HG03135 (cell line): ENCODE results near the gene SPZ1.
"Not testable (repeated sequence)": the region's sequence is repeated elsewhere in the genome, so short reads cannot be mapped to it uniquely, and the experiment has no call there.

Experiments used
- ATAC-seq: cut with Tn5 transposase; IDR thresholded peaks from one replicate; pipeline ENCODE4 v1.9.1; 2021; ENCODE audit warnings: mild to moderate bottlenecking, moderate library complexity; ENCODE audit not compliant: unreplicated experiment

Gene SPZ1

DNA sequence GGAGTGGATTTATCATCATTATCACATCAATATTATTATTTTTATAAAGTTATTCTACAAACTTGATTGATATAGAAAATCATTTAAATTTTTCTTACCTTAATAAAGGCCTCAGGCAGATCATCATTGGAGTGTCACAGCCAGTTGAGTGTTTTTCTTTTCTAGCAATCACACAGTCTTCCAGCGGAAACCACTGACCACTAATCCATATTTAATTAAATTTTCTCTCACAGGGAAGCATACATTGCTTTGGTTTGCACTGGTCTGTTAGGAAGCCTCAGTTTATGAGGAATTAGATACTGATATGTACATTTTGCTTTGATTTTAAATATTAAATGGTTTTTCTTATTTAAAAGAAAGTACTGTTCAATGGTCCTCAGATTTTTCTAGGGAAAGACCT, 6.7 kb downstream of the SPZ1 start:
- no peak for ATAC-seq

DNA sequence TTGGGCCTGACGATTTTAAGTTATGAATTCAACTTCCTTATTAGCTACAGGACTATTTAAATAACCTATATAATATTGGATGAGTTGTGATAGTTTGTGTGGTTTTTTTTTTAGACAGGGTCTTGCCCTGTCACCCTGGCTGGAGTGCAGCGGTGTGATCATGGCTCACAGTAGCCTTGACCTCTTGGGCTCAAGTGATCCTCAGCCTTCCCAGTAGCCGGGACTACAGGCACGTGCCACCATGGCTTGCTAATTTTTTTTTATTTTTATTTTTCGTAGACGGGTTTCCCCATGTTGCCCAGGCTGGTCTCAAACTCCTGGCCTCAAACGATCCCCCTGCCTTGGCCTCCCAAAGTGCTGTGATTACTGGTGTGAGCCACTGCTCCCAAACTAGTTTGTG, 17.6 kb downstream of the SPZ1 start:
- no peak for ATAC-seq

DNA sequence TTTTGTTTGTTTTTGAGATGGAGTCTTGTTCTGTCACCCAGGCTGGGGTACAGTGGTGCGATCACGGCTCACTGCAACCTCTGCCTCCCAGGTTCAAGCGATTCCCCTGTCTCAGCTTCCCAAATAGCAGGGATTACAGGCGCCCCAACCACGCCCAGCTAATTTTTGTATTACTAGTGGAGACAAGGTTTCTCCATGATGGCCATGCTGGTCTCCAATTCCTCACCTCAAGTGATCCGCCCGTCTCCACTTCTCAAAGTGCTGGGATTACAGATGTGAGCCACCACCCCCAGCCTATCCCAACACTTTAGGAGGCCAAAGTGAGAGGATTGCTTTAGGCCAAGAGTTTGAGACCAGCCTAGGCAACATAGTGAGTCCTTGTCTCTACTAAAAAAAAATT, 19.3 kb downstream of the SPZ1 start:
- ATAC-seq = no peak

DNA sequence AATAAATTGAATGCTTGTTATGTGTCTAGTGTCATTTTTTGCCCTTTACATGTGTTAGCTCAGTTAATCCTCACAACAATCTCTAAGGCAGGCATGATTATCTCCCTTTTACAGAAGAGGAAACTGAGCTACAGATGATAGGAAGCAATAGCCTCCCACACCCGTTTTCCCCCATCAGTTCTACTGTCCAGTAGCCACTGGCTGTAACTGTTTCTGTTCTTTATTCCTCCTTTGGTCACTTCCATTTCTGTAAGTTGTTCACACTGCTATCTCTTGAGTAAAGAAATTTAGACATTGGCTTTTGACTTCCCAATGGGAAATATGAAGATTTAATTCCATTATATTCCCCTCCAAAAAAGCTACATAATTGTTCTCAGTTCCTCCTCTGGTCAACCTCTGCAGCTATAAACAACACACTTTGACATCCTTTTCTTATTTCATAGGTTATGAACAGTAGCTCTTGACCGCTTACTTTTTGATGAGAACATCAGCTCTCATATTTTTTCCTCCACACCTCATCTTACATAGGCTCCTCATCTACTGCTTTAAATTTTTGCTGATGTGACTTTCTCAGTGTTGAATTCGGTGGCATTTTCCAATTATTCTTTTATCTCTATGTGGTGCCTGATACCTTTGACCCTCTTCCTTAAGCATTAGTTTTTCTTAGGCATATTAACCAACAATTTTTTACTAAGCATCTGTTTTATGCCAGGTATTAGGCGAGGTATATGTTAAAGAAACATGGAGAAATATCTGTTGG, 21.4 kb downstream of the SPZ1 start:
- no peak for ATAC-seq

DNA sequence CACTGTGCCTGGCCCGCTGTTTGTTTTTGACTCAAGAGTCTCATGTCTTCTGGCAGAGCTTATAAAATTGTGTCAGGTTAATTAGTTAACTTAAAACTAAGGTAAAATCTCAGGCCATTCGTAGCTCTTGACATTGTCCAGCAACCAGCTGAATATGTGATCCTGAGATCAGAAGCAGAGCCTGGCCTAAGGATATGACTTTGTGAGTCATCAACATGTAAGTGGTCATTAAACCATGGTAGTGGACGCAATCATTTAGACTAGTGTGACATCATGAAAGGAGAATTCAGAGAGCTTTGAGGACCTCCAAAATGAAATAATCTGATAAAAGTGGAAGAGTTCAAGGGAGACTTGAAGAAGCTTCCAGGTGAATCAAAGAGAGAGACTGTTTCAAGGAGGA, 23.3 kb downstream of the SPZ1 start:
- no peak for ATAC-seq

DNA sequence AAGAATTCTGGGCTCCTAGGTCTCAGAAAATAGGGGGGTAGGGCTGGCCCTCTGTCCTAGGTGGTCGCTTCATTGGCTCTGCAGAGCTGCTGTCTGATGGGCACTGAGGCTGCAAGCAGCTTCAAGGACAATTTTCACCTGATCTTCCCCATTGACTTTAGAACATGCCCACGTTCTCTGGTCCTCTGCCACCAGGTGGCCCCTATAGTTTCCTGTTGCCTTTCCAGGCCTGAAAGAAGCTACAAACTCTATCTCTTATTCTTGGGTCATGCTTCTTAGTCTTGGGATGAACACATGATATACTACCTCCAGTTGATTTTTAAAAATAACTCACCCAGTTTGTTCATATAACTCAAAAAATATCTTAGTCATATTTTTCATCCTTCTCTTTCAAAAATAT, 26.3 kb downstream of the SPZ1 start:
- no peak for ATAC-seq

DNA sequence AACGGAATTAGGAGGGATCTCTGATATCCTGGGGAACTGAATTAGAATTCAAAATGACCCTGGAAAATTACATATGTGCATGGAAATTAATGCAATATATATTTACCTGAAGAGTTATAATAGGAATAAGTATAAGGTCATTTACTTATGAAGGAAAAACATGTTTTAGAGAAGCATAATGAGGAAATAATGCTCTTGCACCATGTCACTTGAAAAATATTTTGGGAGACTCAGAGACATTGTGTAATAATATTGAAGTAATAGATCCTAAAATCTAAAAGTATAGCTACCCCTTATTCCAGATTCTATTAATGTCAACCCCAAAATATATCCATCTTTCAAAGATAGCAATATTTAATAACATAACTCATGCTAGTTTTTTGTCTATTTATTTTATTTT, 28.4 kb downstream of the SPZ1 start:
- no peak for ATAC-seq

DNA sequence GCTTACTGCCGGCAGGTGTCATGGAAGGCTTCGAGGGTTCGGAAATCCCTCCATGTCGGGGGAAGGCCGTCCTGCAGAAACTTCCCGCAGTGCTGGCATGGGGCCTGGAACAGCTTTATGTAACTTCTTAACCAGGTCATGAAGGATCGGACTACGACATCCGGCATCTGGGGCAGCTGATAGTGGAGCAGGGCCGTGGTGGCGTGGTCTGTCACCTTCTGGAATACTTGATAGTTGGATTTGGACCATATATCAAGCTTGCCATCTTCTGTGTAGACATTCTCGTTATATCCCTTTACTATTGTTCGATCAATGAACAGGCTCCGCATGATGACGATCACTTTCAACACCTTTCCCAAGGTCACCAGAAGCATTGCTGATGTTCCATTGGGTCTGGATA, 31.2 kb downstream of the SPZ1 start:
- ATAC-seq = not testable (repeated sequence)

DNA sequence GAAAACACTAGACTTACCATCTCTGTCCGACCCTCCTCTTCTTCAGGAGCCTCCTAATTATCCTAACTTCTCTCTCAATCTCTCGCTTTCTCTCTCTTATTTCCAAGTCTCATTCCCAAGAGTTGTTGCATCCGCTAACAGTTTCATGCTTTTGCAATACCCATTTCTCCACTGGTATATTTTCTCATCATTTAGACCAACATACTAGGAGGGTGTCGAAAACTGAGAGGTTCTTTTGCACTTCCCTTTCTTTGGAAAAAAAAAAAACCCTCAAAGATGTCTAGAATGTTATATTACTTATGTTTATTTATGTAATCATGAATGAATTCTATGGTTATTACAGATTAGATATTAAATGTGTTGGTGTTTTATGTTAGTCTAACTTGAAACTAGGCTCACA, 35.9 kb downstream of the SPZ1 start:
- ATAC-seq = no peak

DNA sequence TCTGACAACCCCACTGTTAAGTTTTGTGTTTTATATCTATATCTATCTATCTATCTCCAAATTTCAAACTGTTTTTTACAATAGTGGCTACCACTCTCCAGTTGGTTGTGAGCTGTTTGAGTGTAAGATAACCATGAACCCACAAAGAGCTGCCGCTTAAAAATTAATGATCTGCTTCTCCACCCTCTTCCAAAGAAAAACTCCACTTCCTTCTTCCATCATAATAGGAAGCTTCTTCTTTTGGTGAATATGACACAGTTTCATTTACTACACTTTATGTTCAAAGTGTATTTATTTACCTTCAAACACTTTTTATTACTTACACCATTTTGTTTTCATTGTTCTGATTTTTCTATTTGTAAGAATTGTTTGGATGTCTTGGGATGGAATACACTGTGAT, 37.9 kb downstream of the SPZ1 start:
- no peak for ATAC-seq

DNA sequence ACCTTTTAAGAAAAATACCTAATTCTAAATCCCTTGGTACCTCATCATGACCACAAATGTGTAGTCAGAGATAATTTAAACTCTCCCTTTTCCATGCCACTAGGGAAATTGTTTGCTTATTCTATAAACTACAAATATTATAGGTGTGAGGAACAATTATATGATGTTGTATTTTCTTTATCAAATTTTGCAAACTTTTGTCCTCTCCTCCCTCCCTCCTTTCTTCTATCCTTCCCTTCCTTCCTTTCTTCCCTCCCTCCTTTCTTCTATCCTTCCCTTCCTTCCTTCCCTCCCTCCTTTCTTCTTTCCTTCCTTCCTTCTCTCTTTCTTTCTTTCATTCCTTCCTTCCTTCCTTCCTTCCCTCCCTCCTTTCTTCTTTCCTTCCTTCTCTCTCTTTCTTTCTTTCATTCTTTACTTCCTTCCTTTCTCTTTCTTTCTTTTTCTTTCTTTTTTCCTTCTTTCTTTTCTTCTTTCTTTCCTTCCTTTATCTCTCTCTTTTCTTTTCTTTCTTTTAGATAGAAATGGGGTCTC, 41.2 kb downstream of the SPZ1 start:
- ATAC-seq = no peak

DNA sequence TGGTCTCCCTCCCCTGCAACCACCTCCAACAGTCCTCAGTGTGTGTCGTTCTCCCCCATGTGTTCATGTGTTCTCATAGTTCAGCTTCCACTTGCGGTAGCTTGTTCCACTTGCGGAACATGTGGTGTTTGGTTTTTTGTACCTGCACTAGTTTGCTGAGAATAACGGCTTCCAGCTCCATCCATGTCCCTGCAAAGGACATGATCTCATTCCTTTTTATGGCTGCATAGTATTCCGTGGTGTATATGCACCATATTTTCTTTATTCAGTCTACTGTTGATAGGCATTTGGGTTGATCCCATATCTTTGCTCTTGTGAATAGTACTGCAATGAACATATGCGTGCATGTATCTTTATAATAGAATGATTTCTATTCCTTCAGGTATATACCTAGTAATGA, 45.1 kb downstream of the SPZ1 start:
- no peak for ATAC-seq

DNA sequence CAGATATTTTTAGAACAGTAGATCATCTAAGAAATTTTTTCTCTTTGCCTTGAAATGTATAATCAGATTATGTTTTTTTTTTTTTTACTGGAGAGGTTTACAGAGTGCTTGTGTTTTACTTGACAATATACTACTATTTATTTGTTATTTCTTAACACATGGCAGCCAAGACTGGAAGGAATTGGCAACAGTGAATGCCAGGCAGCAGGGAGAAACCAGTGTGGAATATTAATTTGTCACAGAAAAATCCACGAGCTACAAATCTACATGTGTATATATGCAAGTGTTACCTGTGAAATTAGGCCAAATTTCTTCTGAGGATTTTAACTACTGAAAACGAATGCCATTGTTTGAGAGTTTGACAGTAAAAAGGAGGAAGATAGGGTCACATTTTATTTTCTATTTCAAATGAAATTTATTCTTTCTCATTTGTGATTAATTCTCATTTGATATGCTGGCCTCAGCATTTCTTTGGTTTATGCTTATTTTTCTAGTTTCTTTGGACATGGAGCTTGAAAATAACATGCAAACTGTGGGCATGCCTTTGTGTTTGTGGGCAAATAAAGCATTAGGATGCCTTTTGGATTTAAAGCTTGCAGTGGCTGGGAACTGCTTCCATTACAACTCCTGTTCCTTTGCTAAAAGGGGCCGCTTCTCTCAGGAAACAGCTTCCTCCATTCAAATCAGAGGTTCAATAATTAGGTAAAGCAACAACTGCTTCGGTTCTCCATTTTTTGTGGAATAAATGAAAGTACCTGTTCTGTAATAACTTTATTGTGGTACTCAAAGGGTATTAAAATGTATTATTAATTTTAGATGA, 49.1 kb downstream of the SPZ1 start:
- no peak for ATAC-seq

DNA sequence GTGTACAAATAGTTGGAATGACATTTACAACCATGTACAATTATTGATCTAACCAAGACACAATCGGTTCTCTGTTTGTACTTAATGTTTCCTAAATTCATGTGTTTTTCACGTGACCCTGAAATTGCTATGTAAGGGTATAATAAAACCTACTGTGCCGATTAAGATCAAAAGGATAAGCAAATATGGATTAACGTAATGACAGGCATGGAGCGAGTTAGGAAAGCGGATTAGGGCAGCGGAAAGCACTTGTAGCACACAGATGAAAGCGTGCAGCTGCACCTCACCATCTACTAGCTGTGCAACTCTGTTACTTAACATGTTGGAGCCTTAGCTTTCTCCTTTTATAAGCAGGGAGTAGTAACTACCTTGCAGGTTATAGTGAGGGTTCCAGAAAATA, 49.7 kb downstream of the SPZ1 start:
- no peak for ATAC-seq

DNA sequence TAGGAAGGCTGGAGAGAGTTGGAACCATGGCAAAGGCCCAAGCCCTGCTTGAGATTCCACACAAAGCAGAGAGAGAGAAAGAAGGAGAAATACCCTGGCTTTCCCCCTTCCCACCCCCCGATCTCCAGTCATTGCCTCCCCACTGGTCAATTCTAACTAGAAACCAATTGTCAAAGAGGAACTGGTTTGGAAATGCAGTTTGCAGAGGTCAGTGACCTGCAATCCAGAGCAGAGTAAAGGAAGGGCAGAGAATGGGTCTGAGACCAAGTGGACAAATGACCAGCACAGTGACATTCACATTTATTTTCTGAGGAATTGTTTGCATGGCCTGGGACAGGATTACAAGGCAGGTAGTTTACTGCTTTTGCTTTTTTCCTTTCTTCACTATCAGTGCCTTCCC, 50.6 kb downstream of the SPZ1 start:
- no peak for ATAC-seq
